Esophagus (tissue), 2 donors: ENCODE measurements around the gene EME2. TPM values are rescaled to one million over a fixed set of nuclear protein-coding genes. Genes with fewer than 3 reads are reported as not detected.

ENCODE experiments used
- H3K27ac ChIP-seq, 2 donors: one replicate each; pipeline ENCODE4 v1.5.1; 2013; ENCODE audit warnings: low read depth in 2 of 2, mild to moderate bottlenecking in 2 of 2, inconsistent platforms in 1 of 2, low read length in 1 of 2, moderate library complexity in 1 of 2
- H3K27me3 ChIP-seq, 2 donors: one replicate each; pipeline ENCODE4 v1.6.1; 2013; ENCODE audit warnings: low read length in 2 of 2, control low read depth in 1 of 2, mild to moderate bottlenecking in 1 of 2; ENCODE audit not compliant: insufficient read depth in 2 of 2, control insufficient read depth in 1 of 2
- H3K36me3 ChIP-seq, 2 donors: one replicate each; pipeline ENCODE4 v1.6.1; 2013; ENCODE audit warnings: low read length in 1 of 2; ENCODE audit not compliant: control insufficient read depth in 2 of 2, insufficient read depth in 2 of 2
- H3K4me1 ChIP-seq, 2 donors: one replicate each; pipeline ENCODE4 v1.6.1; 2013; ENCODE audit warnings: low read length in 1 of 2; ENCODE audit not compliant: control insufficient read depth in 2 of 2, insufficient read depth in 2 of 2
- H3K4me3 ChIP-seq, 2 donors: one replicate each; pipeline ENCODE4 v1.5.1; 2013; ENCODE audit warnings: low read length in 2 of 2, mild to moderate bottlenecking in 2 of 2, low read depth in 1 of 2, moderate library complexity in 1 of 2
- H3K9me3 ChIP-seq, 2 donors: one replicate each; pipeline ENCODE4 v1.6.1; 2013; ENCODE audit warnings: mild to moderate bottlenecking in 2 of 2, low read depth in 1 of 2, low read length in 1 of 2, moderate library complexity in 1 of 2; ENCODE audit not compliant: control insufficient read depth in 2 of 2, insufficient read depth in 1 of 2
- WGBS, 2 donors: extraction: QIAGEN DNeasy Blood & Tissue Kit; methylation state at CpG; one replicate each; pipeline ENCODE4 v1.1.7; 2013; 5-methylcytosine and 5-hydroxymethylcytosine counted together
- polyA plus RNA-seq, 2 donors: library from polyadenylated mRNA; stranded (reverse); fragments of 200-250 nt; gene quantifications; one replicate each; pipeline ENCODE4 v1.2.3, GENCODE V29; 2013
- donor health status: healthy with polysubstance abuse.
- donor health status: Bipolar disorder and iron deficiency.

EME2 gene
- polyA plus RNA-seq, 2 donors: 6.6 to 23.0 TPM

DNA sequence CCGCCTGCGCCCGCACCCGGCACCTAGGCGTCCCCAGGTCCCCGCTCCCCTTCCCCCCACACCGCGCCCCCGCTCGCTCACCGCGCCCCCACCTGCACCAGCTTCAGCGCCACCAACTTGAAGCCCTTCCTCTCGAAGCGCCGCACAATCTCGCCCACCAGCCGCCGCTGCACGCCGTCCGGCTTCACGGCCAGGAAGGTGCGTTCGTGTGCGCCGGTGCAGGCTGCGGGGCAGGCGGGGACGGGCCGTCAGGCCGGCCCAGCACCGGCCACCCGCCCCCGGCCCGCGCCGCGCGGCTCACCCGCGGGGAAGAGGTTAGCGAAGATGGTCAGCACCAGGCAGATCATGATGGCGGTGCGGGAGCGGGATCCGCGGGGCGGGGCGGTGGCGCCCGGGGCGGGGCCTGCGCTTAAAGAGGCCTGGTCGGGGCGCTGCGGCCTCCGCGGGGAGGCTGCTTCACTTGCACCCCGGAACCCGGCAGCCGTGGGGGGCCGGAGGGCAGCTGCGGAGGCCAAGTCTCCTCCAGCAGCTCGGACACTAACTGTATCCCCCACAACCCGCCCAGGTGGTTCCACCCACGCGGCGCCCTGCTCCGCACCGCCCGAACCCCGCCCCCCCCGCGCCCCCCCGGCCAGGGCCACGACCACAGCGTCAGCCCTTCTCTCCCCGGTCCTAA, 1.3 kb upstream of the EME2 start, which contains the start of gene NME3:
Gene NME3, minus strand, starts transcription at position 356 of the 676 bp plus-strand sequence. Its CDS starts 9 bp downstream, at position 347.
- H3K36me3 ChIP-seq: peaks cover 7 to 43% of the 10 kb centered on the region in 2 donors
- H3K4me1 ChIP-seq: peaks cover 4 to 31% of the 10 kb centered on the region in 2 donors
- peak within 1 kb of the TSS; percentile 78 to 93 for H3K4me3 ChIP-seq
- H3K9me3 ChIP-seq: no peaks in the 10 kb centered on the region
- 1 to 3% methylated on average over 58 to 79 of the region's 79 CpGs for WGBS, 2 donors
- H3K27ac ChIP-seq: peak within 1 kb of the TSS; percentile 92 to 97
- no peaks in the 10 kb centered on the region for H3K27me3 ChIP-seq

DNA sequence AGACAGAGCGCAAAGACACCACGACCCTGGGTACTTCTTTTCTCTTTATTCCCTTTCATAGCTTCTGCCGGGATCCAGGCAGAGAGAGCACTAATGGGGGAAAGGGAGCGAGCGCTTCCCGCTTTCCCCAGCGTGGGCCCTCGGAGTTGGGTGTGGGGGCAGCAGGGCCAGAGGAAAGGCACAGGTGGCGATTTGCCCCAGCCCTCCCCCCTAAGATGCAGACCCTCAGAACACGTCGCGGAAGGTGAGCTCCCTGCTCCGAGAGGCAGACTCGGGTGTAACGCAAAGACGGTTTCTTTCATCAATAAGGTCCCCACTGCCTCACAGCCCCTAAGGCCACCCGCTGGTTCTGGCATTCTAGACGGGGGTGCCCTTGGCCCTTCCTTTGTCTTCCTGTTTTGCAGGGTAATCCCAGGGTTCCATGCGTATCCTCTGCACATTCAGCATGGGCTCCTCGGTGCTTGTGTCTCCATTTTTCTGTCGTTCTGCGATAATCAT, 697 bp upstream of the EME2 start:
- whole genome bisulfite sequencing, 2 donors: 8 to 13% methylated on average over 22 of the region's 22 CpGs
- H3K27ac ChIP-seq: peak overlapping the region; percentile 92 to 97
- H3K36me3 ChIP-seq: peaks cover 7 to 46% of the 10 kb centered on the region in 2 donors
- H3K27me3 ChIP-seq: no peaks in the 10 kb centered on the region
- H3K4me3 ChIP-seq: peak overlapping the region; percentile 78 to 93
- H3K4me1 ChIP-seq: peaks cover 6 to 33% of the 10 kb centered on the region in 2 donors
- H3K9me3 ChIP-seq: no peaks in the 10 kb centered on the region

DNA sequence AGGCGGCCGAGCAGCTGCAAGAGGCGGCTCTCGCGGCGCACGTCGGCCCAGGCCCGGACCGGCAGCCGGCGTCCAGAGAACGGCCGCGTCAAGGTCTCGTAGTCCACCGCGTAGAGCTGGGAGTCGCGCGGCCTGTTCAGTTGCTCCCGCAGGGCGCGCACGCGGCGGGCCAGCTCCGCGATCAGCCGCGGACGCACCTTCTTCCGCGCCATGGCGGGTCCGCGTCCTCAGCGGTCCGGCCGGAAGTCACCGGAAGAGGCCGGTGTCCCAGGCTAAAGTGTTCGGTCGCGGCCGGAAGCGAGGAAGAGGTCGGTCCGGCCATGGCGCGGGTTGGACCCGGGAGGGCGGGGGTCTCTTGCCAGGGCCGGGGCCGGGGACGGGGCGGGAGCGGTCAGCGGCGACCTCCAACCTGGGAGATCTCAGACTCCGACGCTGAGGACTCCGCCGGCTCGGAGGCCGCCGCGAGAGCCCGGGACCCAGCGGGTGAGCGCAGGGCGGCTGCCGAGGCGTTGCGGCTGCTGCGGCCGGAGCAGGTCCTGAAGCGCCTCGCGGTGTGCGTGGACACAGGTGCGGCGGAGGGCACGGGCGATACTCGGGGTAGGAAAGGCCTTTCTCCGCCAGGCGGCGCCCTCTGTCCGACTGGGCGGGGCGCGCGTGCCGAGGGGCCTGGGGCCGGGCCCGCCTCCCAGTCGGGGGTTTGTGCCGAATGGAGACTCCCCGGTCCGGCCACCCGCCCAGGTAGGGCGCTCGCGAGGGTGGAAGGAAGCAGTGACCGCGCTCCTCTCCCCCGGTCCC, 495 bp downstream of the EME2 start, which contains the start of gene MRPS34:
Gene MRPS34, minus strand, starts transcription at position 227 of the 795 bp plus-strand sequence. Its CDS starts 15 bp downstream, at position 212.
- H3K9me3 ChIP-seq: peaks cover 0 to 2% of the 10 kb centered on the region in 2 donors
- WGBS, 2 donors: 1% methylated on average over 86 to 108 of the region's 108 CpGs
- peaks cover 7 to 45% of the 10 kb centered on the region in 2 donors for H3K36me3 ChIP-seq
- H3K4me1 ChIP-seq: peaks cover 6 to 37% of the 10 kb centered on the region in 2 donors
- peak within 1 kb of the TSS; percentile 92 to 97 for H3K27ac ChIP-seq
- H3K27me3 ChIP-seq: no peaks in the 10 kb centered on the region
- H3K4me3 ChIP-seq: peak within 1 kb of the TSS; percentile 78 to 93

DNA sequence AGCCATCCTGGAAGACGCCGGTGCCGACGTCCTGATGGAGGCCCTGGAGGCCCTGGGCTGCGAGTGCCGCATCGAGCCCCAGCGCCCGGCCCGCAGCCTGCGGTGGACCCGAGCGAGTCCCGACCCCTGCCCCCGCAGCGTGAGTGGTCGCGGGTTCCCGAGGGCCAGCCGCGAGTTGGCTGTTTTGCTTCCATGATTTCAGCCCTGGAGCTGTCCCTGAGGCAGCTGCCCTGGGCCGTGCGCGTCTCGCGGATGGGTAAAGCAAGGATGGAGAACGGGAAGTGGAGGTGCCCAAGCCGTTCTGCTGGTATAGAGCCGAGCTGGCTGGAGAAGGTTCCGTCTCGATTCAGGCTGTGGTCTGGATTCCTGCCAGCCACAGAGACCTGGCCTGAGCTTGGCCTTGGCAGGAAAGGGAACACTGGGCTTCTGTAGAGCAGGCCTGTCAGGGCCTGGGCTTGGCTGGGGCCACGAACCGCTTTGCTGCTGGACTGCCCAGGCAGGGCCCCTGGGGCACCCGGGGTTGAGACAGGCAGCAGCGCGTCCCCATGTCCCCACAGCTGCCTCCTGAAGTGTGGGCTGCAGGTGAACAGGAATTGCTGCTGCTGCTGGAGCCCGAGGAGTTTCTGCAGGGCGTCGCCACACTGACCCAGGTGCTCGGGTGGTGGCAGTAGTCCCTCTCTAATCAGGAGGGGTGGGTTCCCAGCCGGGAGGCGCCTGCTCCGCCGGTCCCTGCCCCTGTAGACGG, 1.3 kb downstream of the EME2 start:
- 10 to 16% methylated on average over 37 to 45 of the region's 45 CpGs for WGBS, 2 donors
- H3K27ac ChIP-seq: peak overlapping the region; percentile 92 to 97
- peaks cover 1 to 43% of the 10 kb centered on the region in 2 donors for H3K36me3 ChIP-seq
- H3K4me3 ChIP-seq: peak overlapping the region; percentile 78 to 93
- H3K4me1 ChIP-seq: peaks cover 6 to 37% of the 10 kb centered on the region in 2 donors
- H3K27me3 ChIP-seq: no peaks in the 10 kb centered on the region
- H3K9me3 ChIP-seq: peaks cover 0 to 2% of the 10 kb centered on the region in 2 donors

DNA sequence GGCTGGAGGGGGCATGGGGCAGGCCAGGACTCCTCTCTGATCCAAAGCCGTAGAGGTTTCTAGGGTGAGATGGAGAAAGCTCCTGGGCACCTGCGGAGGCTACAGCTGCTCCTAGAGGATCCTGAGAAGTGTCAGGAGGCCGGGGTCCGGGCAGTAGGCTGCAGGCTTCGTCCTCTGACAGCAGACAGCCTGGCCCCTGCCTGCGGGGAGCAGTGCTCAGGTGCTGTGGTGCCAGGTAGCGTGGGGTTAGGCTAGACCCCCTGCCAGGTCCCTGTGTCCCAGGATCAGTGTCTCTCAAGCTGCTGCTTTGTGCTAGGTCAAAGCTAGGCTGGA, 1.8 kb downstream of the EME2 start:
- peaks cover 0 to 2% of the 10 kb centered on the region in 2 donors for H3K9me3 ChIP-seq
- H3K36me3 ChIP-seq: peaks cover 0 to 40% of the 10 kb centered on the region in 2 donors

DNA sequence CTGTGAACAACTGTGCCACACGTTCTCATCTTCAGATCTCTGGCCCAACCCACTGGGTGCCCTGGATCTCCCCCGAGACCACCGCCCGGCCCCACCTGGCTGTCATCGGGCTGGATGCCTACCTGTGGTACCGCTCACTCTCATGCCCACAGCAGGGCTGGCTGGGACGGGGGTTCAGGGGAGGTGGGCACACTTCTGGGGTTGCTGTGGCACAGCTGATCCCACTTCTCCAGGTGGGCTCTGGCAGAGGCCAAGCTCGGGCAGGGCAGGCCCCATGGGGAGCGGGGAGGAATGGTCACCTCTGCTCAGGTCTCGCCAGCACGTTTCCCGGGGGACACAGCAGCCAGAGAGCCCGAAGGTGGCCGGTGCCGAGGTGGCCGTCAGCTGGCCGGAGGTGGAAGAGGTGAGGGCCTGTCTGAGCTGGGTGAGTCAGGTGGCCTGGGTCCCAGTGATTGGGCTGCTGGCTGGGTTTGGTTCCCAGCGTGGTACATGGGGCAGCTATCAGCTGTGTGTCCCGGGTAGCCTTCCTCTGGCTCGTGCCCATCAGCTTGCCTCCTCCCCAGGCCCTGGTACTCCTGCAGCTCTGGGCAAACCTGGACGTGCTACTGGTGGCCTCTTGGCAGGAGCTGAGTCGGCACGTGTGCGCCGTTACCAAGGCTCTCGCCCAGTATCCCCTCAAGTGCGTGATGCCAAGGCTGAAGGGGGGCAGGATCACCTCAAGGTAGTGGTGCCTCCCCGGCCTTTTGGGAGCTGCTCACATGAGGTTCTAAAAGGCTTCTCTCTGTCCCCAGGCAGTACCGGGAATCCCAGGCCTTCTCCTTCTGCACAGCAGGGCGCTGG, 2.6 kb downstream of the EME2 start:
- H3K27me3 ChIP-seq: no peaks in the 10 kb centered on the region
- H3K27ac ChIP-seq: no peak overlapping the region
- no peak overlapping the region for H3K4me3 ChIP-seq
- H3K36me3 ChIP-seq: peaks cover 0 to 43% of the 10 kb centered on the region in 2 donors
- 87 to 88% methylated on average over 30 of the region's 30 CpGs for WGBS, 2 donors
- H3K9me3 ChIP-seq: peaks cover 0 to 2% of the 10 kb centered on the region in 2 donors
- H3K4me1 ChIP-seq: peaks cover 6 to 37% of the 10 kb centered on the region in 2 donors

More for the DNA sequence above, 1.8 kb downstream of the EME2 start:
- Histone ChIP-seq H3K27me3 (no peaks in the 10 kb centered on the region), H3K27ac (peak overlapping the region; percentile 92 to 97), H3K4me1 (peaks cover 6 to 37% of the 10 kb centered on the region in 2 donors), H3K4me3 (peak overlapping the region; percentile 78 to 93)
- WGBS, 2 donors: 77 to 88% methylated on average over 7 of the region's 7 CpGs

DNA sequence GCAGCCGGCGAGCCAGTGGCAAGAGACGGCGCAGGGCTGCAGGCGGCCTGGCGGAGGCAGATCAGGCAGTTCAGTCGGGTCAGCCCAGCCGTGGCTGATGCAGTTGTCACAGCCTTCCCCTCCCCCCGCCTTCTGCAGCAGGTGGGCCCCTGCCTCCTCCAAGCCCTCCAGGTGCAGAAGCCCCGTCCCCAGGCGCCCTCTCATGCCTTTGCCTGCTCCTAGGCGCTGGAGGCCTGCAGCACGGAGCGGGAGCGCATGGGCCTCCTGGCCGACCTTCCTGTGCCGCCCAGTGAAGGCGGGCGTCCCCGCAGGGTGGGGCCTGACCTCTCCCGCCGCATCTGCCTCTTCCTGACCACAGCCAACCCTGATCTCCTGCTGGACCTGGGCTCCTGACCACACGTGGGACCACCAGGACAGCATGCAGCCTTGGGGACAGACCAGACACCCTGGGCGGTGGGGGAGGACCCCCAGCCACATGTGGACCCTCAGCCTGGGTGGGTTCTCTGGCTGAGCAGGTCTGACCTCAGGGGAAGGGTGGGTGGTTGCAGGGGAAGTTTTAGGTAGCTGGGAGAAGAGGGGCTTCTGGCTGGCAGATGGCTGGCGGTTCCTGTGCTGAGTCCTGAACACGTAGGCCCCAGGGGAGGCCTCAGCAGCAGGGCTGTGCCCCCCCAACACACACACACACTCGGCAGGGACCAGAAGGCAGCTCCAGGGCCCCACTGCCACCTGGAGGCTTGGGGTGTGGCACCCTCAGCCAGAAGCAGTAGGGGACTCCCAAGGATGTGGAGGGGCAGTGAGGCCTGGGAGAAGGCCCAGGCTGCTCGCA, 3.4 kb downstream of the EME2 start:
- no peak overlapping the region for H3K4me3 ChIP-seq
- peaks cover 0 to 2% of the 10 kb centered on the region in 2 donors for H3K9me3 ChIP-seq
- peaks cover 0 to 46% of the 10 kb centered on the region in 2 donors for H3K36me3 ChIP-seq
- H3K27ac ChIP-seq: no peak overlapping the region
- H3K4me1 ChIP-seq: peaks cover 6 to 34% of the 10 kb centered on the region in 2 donors
- H3K27me3 ChIP-seq: no peaks in the 10 kb centered on the region
- 80 to 85% methylated on average over 28 of the region's 28 CpGs for WGBS, 2 donors

DNA sequence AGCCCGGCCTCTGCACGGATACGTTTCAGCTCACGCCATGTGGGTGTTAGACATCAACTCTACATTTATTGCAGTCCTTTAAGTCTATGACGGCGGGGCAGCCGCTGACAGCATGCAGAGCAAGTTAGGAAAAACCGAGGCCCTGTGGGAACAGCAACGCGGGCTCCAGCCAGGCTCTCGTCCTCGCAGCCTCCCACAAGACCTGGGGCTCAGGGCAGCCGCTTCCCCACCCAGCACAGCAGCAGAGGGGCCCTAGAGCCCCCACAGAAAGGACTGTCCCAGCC, 4.0 kb downstream of the EME2 start:
- Histone ChIP-seq H3K4me3 (no peak overlapping the region), H3K36me3 (peaks cover 0 to 47% of the 10 kb centered on the region in 2 donors), H3K9me3 (peaks cover 0 to 2% of the 10 kb centered on the region in 2 donors), H3K27me3 (no peaks in the 10 kb centered on the region), H3K27ac (no peak overlapping the region), H3K4me1 (peaks cover 10 to 38% of the 10 kb centered on the region in 2 donors)
- 83 to 85% methylated on average over 13 of the region's 13 CpGs for WGBS, 2 donors
